IPS DF 6.9 (cell line): ENCODE measurements around the gene FOXP1.

Experiments used
- DNase-seq: peaks from one replicate; pipeline ENCODE4 v3.0.0-alpha.2; 2013; ENCODE audit warnings: low read depth, low spot score
- H3K27ac ChIP-seq: one replicate; pipeline ENCODE4 v1.5.1; 2013; ENCODE audit warnings: low read length, control low read depth
- H3K27me3 ChIP-seq: 2 replicates; pipeline ENCODE4 v1.6.1; 2013; ENCODE audit warnings: mild to moderate bottlenecking, low read length; ENCODE audit not compliant: control insufficient read depth, insufficient read depth
- H3K36me3 ChIP-seq: 2 replicates; pipeline ENCODE4 v1.6.1; 2013; ENCODE audit warnings: low read length; ENCODE audit not compliant: control insufficient read depth, insufficient read depth
- H3K4me1 ChIP-seq: 2 replicates; pipeline ENCODE4 v1.6.1; 2013; ENCODE audit warnings: low read length; ENCODE audit not compliant: control insufficient read depth, insufficient read depth
- H3K4me3 ChIP-seq: 2 replicates; pipeline ENCODE4 v1.5.1; 2013; ENCODE audit warnings: mild to moderate bottlenecking, low read length
- H3K9me3 ChIP-seq: 2 replicates; pipeline ENCODE4 v1.6.1; 2013; ENCODE audit warnings: low read length, inconsistent platforms; ENCODE audit not compliant: control insufficient read depth, insufficient read depth
- WGBS: extraction: QIAGEN DNeasy Blood & Tissue Kit; methylation state at CpG from one replicate; pipeline ENCODE4 v1.1.7; 2013; ENCODE audit warnings: mixed read lengths, missing lambda C conversion rate; ENCODE audit not compliant: insufficient read length, insufficient coverage; 5-methylcytosine and 5-hydroxymethylcytosine counted together

The FOXP1 gene

GRCh38 chr3:71127052-71127831 lies 456.3 kb downstream of the FOXP1 start:
- H3K36me3 ChIP-seq = no peaks in the 10 kb centered on the region
- 100% methylated on average over 1 of the region's 7 CpGs for WGBS
- H3K27me3 ChIP-seq = no peaks in the 10 kb centered on the region
- H3K4me1 ChIP-seq = peaks cover 2% of the 10 kb centered on the region; the same call in 1 of the 2 replicates
- no peak for DNase-seq
- no peaks in the 10 kb centered on the region for H3K9me3 ChIP-seq
- no peak overlapping the region for H3K4me3 ChIP-seq
- H3K27ac ChIP-seq = no peak overlapping the region

GRCh38 chr3:71125738-71126137 lies 457.8 kb downstream of the FOXP1 start:
- no peak overlapping the region for H3K4me3 ChIP-seq
- no peak for DNase-seq
- H3K27me3 ChIP-seq = no peaks in the 10 kb centered on the region
- H3K4me1 ChIP-seq = peaks cover 2% of the 10 kb centered on the region; the same call in 1 of the 2 replicates
- H3K9me3 ChIP-seq = no peaks in the 10 kb centered on the region
- H3K36me3 ChIP-seq = no peaks in the 10 kb centered on the region
- no CpG with 5 or more reads among the region's 1 CpG for WGBS
- H3K27ac ChIP-seq = no peak overlapping the region

GRCh38 chr3:71124048-71124447 lies 459.5 kb downstream of the FOXP1 start:
- H3K27ac ChIP-seq = no peak overlapping the region
- WGBS = no CpG with 5 or more reads among the region's 1 CpG

GRCh38 chr3:71122641-71123040 lies 460.9 kb downstream of the FOXP1 start:
- WGBS = no CpG with 5 or more reads among the region's 4 CpGs
- Histone ChIP-seq H3K4me3 (no peak overlapping the region), H3K9me3 (no peaks in the 10 kb centered on the region), H3K27me3 (no peaks in the 10 kb centered on the region), H3K36me3 (no peaks in the 10 kb centered on the region), H3K4me1 (no peaks in the 10 kb centered on the region), H3K27ac (no peak overlapping the region)
- DNase-seq = no peak

More at GRCh38 chr3:71124048-71124447, 459.5 kb downstream of the FOXP1 start:
- H3K9me3 ChIP-seq = no peaks in the 10 kb centered on the region
- H3K27me3 ChIP-seq = no peaks in the 10 kb centered on the region
- no peak for DNase-seq
- H3K4me1 ChIP-seq = no peaks in the 10 kb centered on the region
- H3K4me3 ChIP-seq = no peak overlapping the region
- H3K36me3 ChIP-seq = no peaks in the 10 kb centered on the region

GRCh38 chr3:71121429-71122167 lies 461.9 kb downstream of the FOXP1 start:
- Histone ChIP-seq H3K4me1 (no peaks in the 10 kb centered on the region), H3K4me3 (no peak overlapping the region), H3K9me3 (no peaks in the 10 kb centered on the region), H3K27ac (no peak overlapping the region), H3K27me3 (no peaks in the 10 kb centered on the region), H3K36me3 (no peaks in the 10 kb centered on the region)
- DNase-seq = no peak
- no CpG with 5 or more reads among the region's 3 CpGs for WGBS

GRCh38 chr3:71120012-71120411 lies 463.5 kb downstream of the FOXP1 start:
- DNase-seq = no peak
- Histone ChIP-seq H3K9me3 (no peaks in the 10 kb centered on the region), H3K4me3 (no peak overlapping the region), H3K27me3 (no peaks in the 10 kb centered on the region), H3K4me1 (no peaks in the 10 kb centered on the region), H3K36me3 (no peaks in the 10 kb centered on the region), H3K27ac (no peak overlapping the region)

GRCh38 chr3:71119171-71119570 lies 464.4 kb downstream of the FOXP1 start:
- Histone ChIP-seq H3K4me1 (no peaks in the 10 kb centered on the region), H3K27me3 (no peaks in the 10 kb centered on the region)

GRCh38 chr3:71118436-71118835 lies 465.1 kb downstream of the FOXP1 start:
- H3K4me1 ChIP-seq = no peaks in the 10 kb centered on the region
- H3K9me3 ChIP-seq = no peaks in the 10 kb centered on the region
- H3K36me3 ChIP-seq = no peaks in the 10 kb centered on the region
- H3K4me3 ChIP-seq = no peak overlapping the region
- no peaks in the 10 kb centered on the region for H3K27me3 ChIP-seq
- WGBS = no CpG with 5 or more reads among the region's 4 CpGs
- DNase-seq = no peak
- H3K27ac ChIP-seq = no peak overlapping the region

More at GRCh38 chr3:71119171-71119570, 464.4 kb downstream of the FOXP1 start:
- Histone ChIP-seq H3K27ac (no peak overlapping the region), H3K9me3 (no peaks in the 10 kb centered on the region), H3K4me3 (no peak overlapping the region), H3K36me3 (no peaks in the 10 kb centered on the region)
- no peak for DNase-seq
- no CpG with 5 or more reads among the region's 2 CpGs for WGBS

- H3K4me3 ChIP-seq = no peak overlapping the region
- no peaks in the 10 kb centered on the region for H3K36me3 ChIP-seq
- no peak for DNase-seq
- no peaks in the 10 kb centered on the region for H3K27me3 ChIP-seq
- no peak overlapping the region for H3K27ac ChIP-seq
- H3K4me1 ChIP-seq = no peaks in the 10 kb centered on the region
- no peaks in the 10 kb centered on the region for H3K9me3 ChIP-seq
- WGBS = no CpG with 5 or more reads among the region's 7 CpGs
Observed at GRCh38 chr3:71117572-71118247, 465.8 kb downstream of the FOXP1 start.

- Histone ChIP-seq H3K36me3 (no peaks in the 10 kb centered on the region), H3K27me3 (no peaks in the 10 kb centered on the region), H3K27ac (no peak overlapping the region), H3K4me3 (no peak overlapping the region), H3K4me1 (no peaks in the 10 kb centered on the region), H3K9me3 (no peaks in the 10 kb centered on the region)
- DNase-seq = no peak
- no CpG with 5 or more reads among the region's 8 CpGs for WGBS
Observed at GRCh38 chr3:71114610-71115009, 468.9 kb downstream of the FOXP1 start.
